H9 (cell line): Measurements from ENCODE around the gene VEGFC. TPM values are rescaled to one million over a fixed set of nuclear protein-coding genes. Genes with fewer than 3 reads are reported as not detected.

Experiments
- DNase-seq: peaks from one replicate; pipeline ENCODE4 v3.0.0-alpha.2; 2017
- H2AFZ ChIP-seq: one replicate; pipeline ENCODE4 v1.6.1; 2013; ENCODE audit warnings: mild to moderate bottlenecking, low read length, control low read depth, moderate library complexity
- H2AK5ac ChIP-seq: 2 replicates; pipeline ENCODE4 v1.6.1; 2013; ENCODE audit warnings: low read length, control low read depth, mixed read lengths; ENCODE audit not compliant: insufficient read length
- H2BK120ac ChIP-seq: one replicate; pipeline ENCODE4 v1.6.1; 2013; ENCODE audit warnings: low read depth, mild to moderate bottlenecking, low read length, control low read depth, inconsistent platforms; ENCODE audit not compliant: poor library complexity, severe bottlenecking
- H2BK12ac ChIP-seq: 2 replicates; pipeline ENCODE4 v1.6.1; 2013; ENCODE audit warnings: low read length, control low read depth, mixed read lengths, low read depth; ENCODE audit not compliant: insufficient read length
- H2BK15ac ChIP-seq: 2 replicates; pipeline ENCODE4 v1.6.1; 2013; ENCODE audit warnings: low read depth, low read length, control low read depth
- H2BK20ac ChIP-seq: one replicate; pipeline ENCODE4 v1.6.1; 2013; ENCODE audit warnings: low read depth, mild to moderate bottlenecking, low read length, control low read depth, inconsistent platforms; ENCODE audit not compliant: poor library complexity, severe bottlenecking
- H2BK5ac ChIP-seq: 2 replicates; pipeline ENCODE4 v1.6.1; 2013; ENCODE audit warnings: low read length, control low read depth, mixed read lengths; ENCODE audit not compliant: insufficient read length
- H3K14ac ChIP-seq: 2 replicates; pipeline ENCODE4 v1.6.1; 2013; ENCODE audit warnings: low read length, control low read depth; ENCODE audit not compliant: insufficient read depth
- H3K18ac ChIP-seq: 2 replicates; pipeline ENCODE4 v1.6.1; 2013; ENCODE audit warnings: low read depth, mild to moderate bottlenecking, mixed read lengths, low read length, control low read depth; ENCODE audit not compliant: insufficient read length
- H3K23ac ChIP-seq: 2 replicates; pipeline ENCODE4 v1.6.1; 2013; ENCODE audit warnings: low read length, control low read depth, mixed read lengths, low read depth; ENCODE audit not compliant: insufficient read length
- H3K23me2 ChIP-seq: 2 replicates; pipeline ENCODE4 v1.6.1; 2013; ENCODE audit warnings: low read depth, mild to moderate bottlenecking, mixed read lengths, low read length, control low read depth; ENCODE audit not compliant: insufficient read length, poor library complexity, severe bottlenecking
- H3K27ac ChIP-seq: 2 replicates; pipeline ENCODE4 v1.5.1; 2013; ENCODE audit warnings: low read length, control low read depth, mixed read lengths, low read depth; ENCODE audit not compliant: insufficient read length
- H3K27me3 ChIP-seq: 2 replicates; pipeline ENCODE4 v1.6.1; 2013; ENCODE audit warnings: low read length, control low read depth, inconsistent platforms; ENCODE audit not compliant: insufficient read depth
- H3K4ac ChIP-seq: 2 replicates; pipeline ENCODE4 v1.6.1; 2013; ENCODE audit warnings: low read depth, mild to moderate bottlenecking, control low read depth, inconsistent platforms, low read length, moderate library complexity
- H3K4me1 ChIP-seq: 2 replicates; pipeline ENCODE4 v1.6.1; 2013; ENCODE audit warnings: low read length, control low read depth, inconsistent platforms; ENCODE audit not compliant: insufficient read depth
- H3K4me2 ChIP-seq: 2 replicates; pipeline ENCODE4 v1.6.1; 2013; ENCODE audit warnings: low read length, control low read depth, mixed read lengths; ENCODE audit not compliant: insufficient read length, insufficient read depth
- H3K56ac ChIP-seq: 2 replicates; pipeline ENCODE4 v1.6.1; 2013; ENCODE audit warnings: low read depth, mild to moderate bottlenecking, mixed read lengths, low read length, control low read depth; ENCODE audit not compliant: insufficient read length
- H3K79me1 ChIP-seq: 2 replicates; pipeline ENCODE4 v1.6.1; 2013; ENCODE audit warnings: low read depth, mild to moderate bottlenecking, moderate library complexity, low read length, control low read depth, inconsistent platforms; ENCODE audit not compliant: insufficient read depth, poor library complexity, severe bottlenecking
- H3K79me2 ChIP-seq: 2 replicates; pipeline ENCODE4 v1.6.1; 2013; ENCODE audit warnings: low read length, control low read depth, inconsistent platforms; ENCODE audit not compliant: insufficient read depth
- H3K9ac ChIP-seq: 2 replicates; pipeline ENCODE4 v1.6.1; 2013; ENCODE audit warnings: low read length, control low read depth, mixed read lengths; ENCODE audit not compliant: insufficient read length; ENCODE audit errors: extremely low read depth
- H3K9me3 ChIP-seq: one replicate; pipeline ENCODE4 v1.6.1; 2013; ENCODE audit warnings: low read depth, low read length, inconsistent platforms; ENCODE audit not compliant: control insufficient read depth
- H3T11ph ChIP-seq: one replicate; pipeline ENCODE4 v1.6.1; 2013; ENCODE audit warnings: mild to moderate bottlenecking, low read length, control low read depth, inconsistent platforms
- H4K20me1 ChIP-seq: one replicate; pipeline ENCODE4 v1.6.1; 2013; ENCODE audit not compliant: control insufficient read depth, insufficient read length, insufficient read depth
- H4K5ac ChIP-seq: 2 replicates; pipeline ENCODE4 v1.6.1; 2013; ENCODE audit warnings: low read depth, mild to moderate bottlenecking, mixed read lengths, low read length, control low read depth; ENCODE audit not compliant: insufficient read length
- H4K8ac ChIP-seq: replicated peaks from 2 replicates; pipeline ENCODE4 v1.6.1; 2013; ENCODE audit warnings: low read length, control low read depth, mixed read lengths, low read depth; ENCODE audit not compliant: insufficient read length
- H4K91ac ChIP-seq: 2 replicates; pipeline ENCODE4 v1.6.1; 2013; ENCODE audit warnings: low read depth, mild to moderate bottlenecking, moderate library complexity, mixed read lengths, low read length, control low read depth; ENCODE audit not compliant: insufficient read length
- H3K27ac Mint-ChIP-seq, 3 experiments: 2 replicates in 2 of 3; 3 replicates in 1 of 3; pipeline ENCODE4 v1.8.0; 2020 to 2021; ENCODE audit warnings: mixed read lengths in 3 of 3, mild to moderate bottlenecking in 1 of 3, moderate library complexity in 1 of 3
- H3K27me3 Mint-ChIP-seq: 2 replicates; pipeline ENCODE4 v1.8.0; 2021; ENCODE audit warnings: low read depth, mild to moderate bottlenecking, moderate library complexity, mixed read lengths
- H3K36me3 Mint-ChIP-seq, 3 experiments: 2 replicates in 2 of 3; 3 replicates in 1 of 3; pipeline ENCODE4 v1.8.0; 2020 to 2021; ENCODE audit warnings: low read depth in 3 of 3, mixed read lengths in 3 of 3; ENCODE audit not compliant: insufficient read depth in 1 of 3
- H3K4me1 Mint-ChIP-seq, 2 experiments: 2 replicates each; pipeline ENCODE4 v1.8.0; 2020; ENCODE audit warnings: mixed read lengths in 2 of 2
- H3K4me3 Mint-ChIP-seq, 2 experiments: 2 replicates in 1 of 2; 3 replicates in 1 of 2; pipeline ENCODE4 v1.8.0; 2020 to 2021; ENCODE audit warnings: mild to moderate bottlenecking in 2 of 2, mixed read lengths in 2 of 2, moderate library complexity in 1 of 2
- H3K9me3 Mint-ChIP-seq, 2 experiments: 2 replicates in 1 of 2; 3 replicates in 1 of 2; pipeline ENCODE4 v1.8.0; 2020; ENCODE audit warnings: mild to moderate bottlenecking in 2 of 2, mixed read lengths in 2 of 2, moderate library complexity in 1 of 2
- WGBS: extraction: QIAGEN DNeasy Blood & Tissue Kit; methylation state at CpG from one replicate; pipeline ENCODE4 v1.1.7; 2013; ENCODE audit warnings: missing lambda C conversion rate, low lambda C conversion rate, mixed read lengths; ENCODE audit not compliant: insufficient read length; ENCODE audit errors: extremely low coverage; 5-methylcytosine and 5-hydroxymethylcytosine counted together
- total RNA-seq: library from RNA; stranded (reverse); gene quantifications from 2 replicates; pipeline ENCODE4 v1.2.1, GENCODE V29; 2021
- TF ChIP-seq, protein P1 (sequence below): fragments of 200-600 bp; sonication (generic); conservative IDR thresholded peaks from 3 replicates; pipeline ENCODE4 v1.8.0; 2021; ENCODE audit warnings: antibody characterized with exemption, mild to moderate bottlenecking

The VEGFC gene
- total RNA-seq, 1 experiment from 2014 or later, result 0.46 TPM

DNA sequence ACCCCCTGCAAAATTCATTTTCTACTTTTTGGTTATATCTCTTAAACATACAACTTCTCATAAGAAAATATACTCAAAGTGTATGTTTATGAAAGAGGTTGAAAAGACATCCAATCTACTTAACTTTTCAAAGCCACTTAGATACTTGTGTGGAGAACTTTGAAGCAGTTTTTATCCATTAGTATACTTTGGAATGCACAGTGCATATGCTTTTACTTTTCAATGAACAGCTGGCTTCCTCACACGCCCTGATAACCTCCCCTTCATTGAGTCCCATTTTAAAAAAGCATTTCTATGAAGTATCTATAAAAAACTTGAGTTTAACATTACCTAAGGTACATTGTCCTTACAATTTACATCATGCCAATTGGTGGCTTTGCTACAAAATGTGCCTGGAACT is 73.8 kb downstream of the VEGFC start:
- no CpG with 5 or more reads among the region's 1 CpG for WGBS
- no peaks in the 10 kb centered on the region for H3K4me1 Mint-ChIP-seq

More for the DNA sequence above, 73.8 kb downstream of the VEGFC start:
- Histone ChIP-seq H3K4me1 (no peaks in the 10 kb centered on the region), H4K5ac (no peak overlapping the region), H4K91ac (no peak overlapping the region), H3K79me2 (no peaks in the 10 kb centered on the region), H3K9ac (no peak overlapping the region), H3K18ac (no peak overlapping the region), H4K20me1 (no peaks in the 10 kb centered on the region), H3K23me2 (no peaks in the 10 kb centered on the region), H3K23ac (no peak overlapping the region), H2AK5ac (no peak overlapping the region), H3K4me2 (no peak overlapping the region), H2BK120ac (no peak overlapping the region), H3K27ac (no peak overlapping the region), H4K8ac (no peak overlapping the region), H3K79me1 (no peaks in the 10 kb centered on the region), H2BK15ac (no peak overlapping the region), H3K9me3 (no peaks in the 10 kb centered on the region), H3K56ac (no peak overlapping the region), H3K14ac (no peak overlapping the region), H2AFZ (no peak overlapping the region), H3T11ph (no peak overlapping the region), H2BK5ac (no peak overlapping the region), H2BK20ac (no peak overlapping the region), H3K4ac (no peak overlapping the region), H3K27me3 (no peaks in the 10 kb centered on the region), H2BK12ac (no peak overlapping the region)
- peaks cover 4 to 7% of the 10 kb centered on the region in 2 experiments; a peak in 3 of 5 replicates for H3K9me3 Mint-ChIP-seq
- DNase-seq, result no peak
- TF ChIP-seq, protein P1, sequence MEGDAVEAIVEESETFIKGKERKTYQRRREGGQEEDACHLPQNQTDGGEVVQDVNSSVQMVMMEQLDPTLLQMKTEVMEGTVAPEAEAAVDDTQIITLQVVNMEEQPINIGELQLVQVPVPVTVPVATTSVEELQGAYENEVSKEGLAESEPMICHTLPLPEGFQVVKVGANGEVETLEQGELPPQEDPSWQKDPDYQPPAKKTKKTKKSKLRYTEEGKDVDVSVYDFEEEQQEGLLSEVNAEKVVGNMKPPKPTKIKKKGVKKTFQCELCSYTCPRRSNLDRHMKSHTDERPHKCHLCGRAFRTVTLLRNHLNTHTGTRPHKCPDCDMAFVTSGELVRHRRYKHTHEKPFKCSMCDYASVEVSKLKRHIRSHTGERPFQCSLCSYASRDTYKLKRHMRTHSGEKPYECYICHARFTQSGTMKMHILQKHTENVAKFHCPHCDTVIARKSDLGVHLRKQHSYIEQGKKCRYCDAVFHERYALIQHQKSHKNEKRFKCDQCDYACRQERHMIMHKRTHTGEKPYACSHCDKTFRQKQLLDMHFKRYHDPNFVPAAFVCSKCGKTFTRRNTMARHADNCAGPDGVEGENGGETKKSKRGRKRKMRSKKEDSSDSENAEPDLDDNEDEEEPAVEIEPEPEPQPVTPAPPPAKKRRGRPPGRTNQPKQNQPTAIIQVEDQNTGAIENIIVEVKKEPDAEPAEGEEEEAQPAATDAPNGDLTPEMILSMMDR, result no peak
- H3K27ac Mint-ChIP-seq, result no peak overlapping the region
- no peaks in the 10 kb centered on the region for H3K27me3 Mint-ChIP-seq
- peaks cover 0 to 4% (median 0%) of the 10 kb centered on the region in 3 experiments; a peak in 4 of 7 replicates for H3K36me3 Mint-ChIP-seq
- H3K4me3 Mint-ChIP-seq, result no peak overlapping the region
